Measurements from ENCODE around the gene STAM. TPM values are rescaled to one million over a fixed set of nuclear protein-coding genes. Genes with fewer than 3 reads are reported as not detected.
"Not testable (repeated sequence)": the region's sequence is repeated elsewhere in the genome, so short reads cannot be mapped to it uniquely, and the experiment has no call there.

The STAM gene
- total RNA-seq, 1 donor from 2014 or later: 28.7 TPM

DNA sequence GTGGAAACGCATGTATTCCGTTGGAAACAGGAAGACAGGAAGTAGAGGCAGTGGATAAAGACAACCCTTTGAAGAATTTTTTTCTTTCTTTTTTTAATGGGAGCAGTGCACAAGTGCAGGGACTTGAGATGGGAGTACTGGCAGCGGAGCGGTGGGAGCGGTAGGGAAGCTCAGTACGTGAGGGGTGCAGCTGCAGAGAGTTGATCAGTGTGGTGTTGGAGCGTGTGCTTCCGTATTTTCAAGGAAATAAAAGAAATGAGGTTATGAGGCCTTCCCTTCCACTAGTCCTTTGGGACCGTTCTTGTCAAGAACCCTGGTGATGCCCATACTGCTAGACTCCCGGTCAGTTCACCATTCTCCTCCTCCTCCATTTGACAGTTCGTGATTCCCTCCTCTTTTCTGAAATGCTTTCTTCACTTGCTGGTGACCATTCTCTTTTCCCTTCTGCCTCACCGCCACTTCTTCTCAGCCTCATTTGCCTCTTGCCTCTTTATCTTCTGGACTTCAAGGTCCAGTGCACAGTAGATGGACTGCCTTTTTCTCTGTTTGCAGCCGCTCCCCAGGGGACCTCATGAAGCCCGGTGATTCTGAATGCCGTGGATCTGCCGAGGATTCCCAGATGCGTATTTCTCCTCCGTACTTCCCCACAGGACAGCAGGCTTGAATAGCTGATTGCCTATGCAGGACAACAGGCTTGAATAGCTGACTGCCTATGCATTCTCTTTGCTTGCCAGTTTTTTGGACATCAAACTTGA lies 68.9 kb downstream of the STAM start:
- Mint-ChIP-seq H3K4me1 (no peaks in the 10 kb centered on the region), H3K4me3 (no peak overlapping the region), H3K27ac (no peak overlapping the region), H3K9me3 (peaks cover 2% of the 10 kb centered on the region), H3K36me3 (ENCODE audit: low read depth) (peaks cover 82% of the 10 kb centered on the region), H3K27me3 (no peaks in the 10 kb centered on the region)
- TF ChIP-seq, protein P1, sequence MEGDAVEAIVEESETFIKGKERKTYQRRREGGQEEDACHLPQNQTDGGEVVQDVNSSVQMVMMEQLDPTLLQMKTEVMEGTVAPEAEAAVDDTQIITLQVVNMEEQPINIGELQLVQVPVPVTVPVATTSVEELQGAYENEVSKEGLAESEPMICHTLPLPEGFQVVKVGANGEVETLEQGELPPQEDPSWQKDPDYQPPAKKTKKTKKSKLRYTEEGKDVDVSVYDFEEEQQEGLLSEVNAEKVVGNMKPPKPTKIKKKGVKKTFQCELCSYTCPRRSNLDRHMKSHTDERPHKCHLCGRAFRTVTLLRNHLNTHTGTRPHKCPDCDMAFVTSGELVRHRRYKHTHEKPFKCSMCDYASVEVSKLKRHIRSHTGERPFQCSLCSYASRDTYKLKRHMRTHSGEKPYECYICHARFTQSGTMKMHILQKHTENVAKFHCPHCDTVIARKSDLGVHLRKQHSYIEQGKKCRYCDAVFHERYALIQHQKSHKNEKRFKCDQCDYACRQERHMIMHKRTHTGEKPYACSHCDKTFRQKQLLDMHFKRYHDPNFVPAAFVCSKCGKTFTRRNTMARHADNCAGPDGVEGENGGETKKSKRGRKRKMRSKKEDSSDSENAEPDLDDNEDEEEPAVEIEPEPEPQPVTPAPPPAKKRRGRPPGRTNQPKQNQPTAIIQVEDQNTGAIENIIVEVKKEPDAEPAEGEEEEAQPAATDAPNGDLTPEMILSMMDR (IDR thresholded peaks at IDR 0.05): no peak
- ChIA-PET CTCF (no interaction called here), POLR2A (interaction anchor here (0.6 kb wide), 1 partner anchor 69 kb away, joined by 3 read pairs; the partner anchor contains the start of gene STAM)
- intact Hi-C loops (cut with micrococcal nuclease): no loop called here
- DNase-seq (no peak), ATAC-seq (ENCODE audit: low read depth) (no peak)

DNA sequence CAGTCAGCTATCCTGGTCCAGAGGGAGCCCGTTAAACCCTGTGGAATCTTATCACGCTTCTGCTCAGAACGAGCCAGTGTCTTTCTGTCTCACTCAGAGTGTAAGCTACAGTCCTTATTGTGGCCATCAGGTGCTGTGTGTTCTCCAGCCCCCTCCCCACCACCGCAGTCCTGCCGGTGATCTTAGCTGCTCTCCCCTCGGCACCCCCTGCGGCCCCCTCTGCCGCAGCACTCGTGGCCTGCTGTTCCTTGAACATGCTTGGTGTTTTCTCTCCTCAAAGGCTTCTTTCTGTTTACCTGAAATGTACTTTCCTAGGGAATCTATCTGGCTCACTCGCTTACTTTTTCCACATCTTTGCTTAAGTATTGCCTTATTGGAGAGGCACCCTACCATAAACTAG lies 69.8 kb downstream of the STAM start:
- peaks cover 2% of the 10 kb centered on the region for H3K9me3 Mint-ChIP-seq
- ATAC-seq (ENCODE audit: low read depth) (no peak), DNase-seq (no peak)
- peaks cover 83% of the 10 kb centered on the region for H3K36me3 Mint-ChIP-seq (ENCODE audit: low read depth)
- H3K4me1 Mint-ChIP-seq: no peaks in the 10 kb centered on the region
- TF ChIP-seq, protein P1 (IDR thresholded peaks at IDR 0.05): no peak
- H3K27ac Mint-ChIP-seq: no peak overlapping the region
- ChIA-PET POLR2A (no interaction called here), CTCF (no interaction called here)
- intact Hi-C loops (cut with micrococcal nuclease): no loop called here
- no peaks in the 10 kb centered on the region for H3K27me3 Mint-ChIP-seq
- no peak overlapping the region for H3K4me3 Mint-ChIP-seq

DNA sequence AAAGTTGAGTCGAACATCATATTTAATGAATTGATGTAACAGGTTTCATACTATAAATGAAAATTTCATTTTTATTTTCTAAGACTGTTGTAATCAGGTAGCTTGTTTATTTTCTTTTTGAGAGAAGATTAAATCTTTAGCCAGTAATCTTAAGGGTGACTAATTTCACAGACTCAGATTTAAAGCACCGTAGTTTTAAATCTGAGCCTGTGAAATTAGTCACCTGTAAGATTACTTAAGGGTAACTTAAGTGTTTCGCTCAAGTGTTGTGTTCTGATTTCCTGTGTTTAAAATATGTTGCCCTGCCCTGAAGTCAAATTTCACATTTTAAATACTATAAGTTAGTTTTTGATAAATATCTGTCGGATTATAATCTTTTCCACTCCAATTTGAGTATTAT lies 72.2 kb downstream of the STAM start:
- Mint-ChIP-seq H3K27ac (no peak overlapping the region), H3K27me3 (no peaks in the 10 kb centered on the region), H3K4me1 (no peaks in the 10 kb centered on the region), H3K4me3 (no peak overlapping the region), H3K9me3 (peaks cover 2% of the 10 kb centered on the region), H3K36me3 (ENCODE audit: low read depth) (peaks cover 74% of the 10 kb centered on the region)
- intact Hi-C loops (cut with micrococcal nuclease): no loop called here
- TF ChIP-seq, protein P1 (IDR thresholded peaks at IDR 0.05): no peak
- ChIA-PET POLR2A (no interaction called here), CTCF (no interaction called here)
- ATAC-seq (ENCODE audit: low read depth) (no peak), DNase-seq (no peak)

DNA sequence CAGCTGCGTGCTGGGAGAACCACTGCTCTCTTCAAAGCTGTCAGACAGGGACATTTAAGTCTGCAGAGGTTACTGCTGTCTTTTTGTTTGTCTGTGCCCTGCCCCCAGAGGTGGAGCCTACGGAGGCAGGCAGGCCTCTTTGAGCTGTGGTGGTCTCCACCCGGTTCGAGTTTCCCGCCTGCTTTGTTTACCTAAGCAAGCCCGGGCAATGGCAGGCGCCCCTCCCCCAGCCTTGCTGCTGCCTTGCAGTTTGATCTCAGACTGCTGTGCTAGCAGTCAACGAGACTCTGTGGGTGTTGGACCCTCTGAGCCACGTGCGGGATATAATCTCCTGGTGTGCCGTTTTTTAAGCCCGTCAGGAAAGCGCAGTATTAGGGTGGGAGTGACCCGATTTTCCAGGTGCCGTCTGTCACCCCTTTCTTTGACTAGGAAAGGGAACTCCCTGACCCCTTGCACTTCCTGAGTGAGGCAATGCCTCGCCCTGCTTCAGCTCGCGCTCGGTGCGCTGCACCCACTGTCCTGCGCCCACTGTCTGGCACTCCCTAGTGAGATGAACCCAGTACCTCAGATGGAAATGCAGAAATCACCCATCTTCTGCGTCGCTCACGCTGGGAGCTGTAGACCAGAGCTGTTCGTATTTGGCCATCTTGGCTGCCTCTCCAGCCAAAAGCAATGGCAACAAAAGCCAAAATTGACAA lies 78.5 kb downstream of the STAM start:
- H3K4me3 Mint-ChIP-seq; H3K9me3 Mint-ChIP-seq; POLR2A ChIA-PET; ATAC-seq (ENCODE audit: low read depth); H3K27me3 Mint-ChIP-seq; intact Hi-C loops (cut with micrococcal nuclease); H3K27ac Mint-ChIP-seq; H3K4me1 Mint-ChIP-seq; CTCF ChIA-PET; DNase-seq: not testable (repeated sequence)
- H3K36me3 Mint-ChIP-seq (ENCODE audit: low read depth): peaks cover 39% of the 10 kb centered on the region

DNA sequence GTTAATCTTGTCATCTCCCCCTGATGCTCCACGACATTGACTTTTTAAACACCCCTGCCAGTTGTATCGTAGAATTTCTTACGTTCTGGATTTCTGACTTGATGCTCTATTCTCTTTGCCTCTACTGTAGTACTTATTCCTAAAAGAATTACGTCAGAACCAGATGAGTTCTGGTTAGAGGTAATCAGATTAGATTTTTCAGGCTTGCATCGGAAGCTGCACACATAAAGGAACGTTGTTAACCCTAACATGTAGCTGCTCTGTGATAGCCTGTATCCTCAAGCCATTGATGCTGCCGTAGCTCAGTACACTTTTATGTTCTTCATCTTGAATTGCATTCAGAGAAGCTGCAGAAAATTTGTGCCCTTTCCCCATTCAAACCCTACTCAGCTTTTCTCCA lies 81.8 kb downstream of the STAM start:
- no peaks in the 10 kb centered on the region for H3K27me3 Mint-ChIP-seq
- H3K4me1 Mint-ChIP-seq: no peaks in the 10 kb centered on the region
- TF ChIP-seq, protein P1 (IDR thresholded peaks at IDR 0.05): no peak
- peaks cover 19% of the 10 kb centered on the region for H3K36me3 Mint-ChIP-seq (ENCODE audit: low read depth)
- no peak overlapping the region for H3K27ac Mint-ChIP-seq
- CTCF ChIA-PET: no interaction called here
- H3K4me3 Mint-ChIP-seq: no peak overlapping the region
- ATAC-seq (ENCODE audit: low read depth) (no peak), DNase-seq (no peak)
- intact Hi-C loops (cut with micrococcal nuclease): no loop called here
- no peaks in the 10 kb centered on the region for H3K9me3 Mint-ChIP-seq
- POLR2A ChIA-PET: no interaction called here
